GM19455 (cell line): Measurements from ENCODE around the gene KAT7.
"Not testable (repeated sequence)": the region's sequence is repeated elsewhere in the genome, so short reads cannot be mapped to it uniquely, and the experiment has no call there.

Experiments
- ATAC-seq: cut with Tn5 transposase; IDR thresholded peaks from one replicate; pipeline ENCODE4 v1.9.1; 2021; ENCODE audit not compliant: unreplicated experiment

The KAT7 gene

GRCh38 chr17:49798182-49798581 lies 9.7 kb downstream of the KAT7 start:
- no peak for ATAC-seq

- ATAC-seq: no peak
Observed at GRCh38 chr17:49798738-49799137, 10.3 kb downstream of the KAT7 start.

GRCh38 chr17:49809056-49809455 lies 20.6 kb downstream of the KAT7 start:
- ATAC-seq: no peak

GRCh38 chr17:49814781-49815529 lies 26.5 kb downstream of the KAT7 start:
- no peak for ATAC-seq

- no peak for ATAC-seq
Observed at GRCh38 chr17:49815761-49816281, 27.3 kb downstream of the KAT7 start.

GRCh38 chr17:49817993-49818392 lies 29.5 kb downstream of the KAT7 start:
- ATAC-seq: no peak

- ATAC-seq: no peak
Observed at GRCh38 chr17:49819138-49819537, 30.7 kb downstream of the KAT7 start.

GRCh38 chr17:49819651-49820050 lies 31.2 kb downstream of the KAT7 start:
- no peak for ATAC-seq

GRCh38 chr17:49820773-49821172 lies 32.3 kb downstream of the KAT7 start:
- ATAC-seq: no peak

GRCh38 chr17:49821466-49821865 lies 33.0 kb downstream of the KAT7 start:
- ATAC-seq: no peak

GRCh38 chr17:49821916-49822315 lies 33.4 kb downstream of the KAT7 start:
- no peak for ATAC-seq

- ATAC-seq: no peak
Observed at GRCh38 chr17:49822829-49823228, 34.3 kb downstream of the KAT7 start.

- ATAC-seq: no peak
Observed at GRCh38 chr17:49823614-49824013, 35.1 kb downstream of the KAT7 start.

GRCh38 chr17:49825645-49826044 lies 37.2 kb downstream of the KAT7 start:
- no peak for ATAC-seq

GRCh38 chr17:49828325-49828724 lies 39.8 kb downstream of the KAT7 start:
- not testable (repeated sequence) for ATAC-seq

- ATAC-seq: no peak
Observed at GRCh38 chr17:49829026-49829425, 40.5 kb downstream of the KAT7 start.

GRCh38 chr17:49830605-49831004 lies 42.1 kb downstream of the KAT7 start:
- no peak for ATAC-seq

GRCh38 chr17:49832840-49833599 lies 44.5 kb downstream of the KAT7 start:
- no peak for ATAC-seq

- no peak for ATAC-seq
Observed at GRCh38 chr17:49834118-49834743, 45.8 kb downstream of the KAT7 start.

GRCh38 chr17:49835472-49835871 lies 47.0 kb downstream of the KAT7 start:
- ATAC-seq: no peak

GRCh38 chr17:49836111-49837030 lies 47.9 kb downstream of the KAT7 start:
- no peak for ATAC-seq
